ENCODE data around the gene CCDC116. TPM values are rescaled to one million over a fixed set of nuclear protein-coding genes. Genes with fewer than 3 reads are reported as not detected.

Gene CCDC116
- total and polyA plus RNA-seq, 11 donors = 0.18 to 1.3 (median 0.26) TPM; not detected in 4

GRCh38 chr22:21679383-21679782, 46.8 kb downstream of the CCDC116 start:
- ATAC-seq (no peak), DNase-seq (no peak)
- Histone ChIP-seq H3K9me3 (no peaks in the 10 kb centered on the region), H3K27me3 (no peaks in the 10 kb centered on the region), H3K4me3 (no peak overlapping the region), H3K27ac (no peak overlapping the region), H3K36me3 (peaks cover 4 to 55% (median 50%) of the 10 kb centered on the region in 9 donors), H3K4me1 (no peaks in the 10 kb centered on the region)
- intact Hi-C loops (cut with DNase I) = no loop called here
- TF ChIP-seq CTCF (IDR thresholded peaks at IDR 0.05) (no peak), POLR2A (IDR thresholded peaks at IDR 0.05) (no peak)
- WGBS, 4 donors = 88 to 98% (median 92%) methylated on average over 4 of the region's 4 CpGs

- H3K27ac ChIP-seq = no peak overlapping the region
- peaks cover 3 to 55% (median 50%) of the 10 kb centered on the region in 9 donors for H3K36me3 ChIP-seq
- no peaks in the 10 kb centered on the region for H3K4me1 ChIP-seq
- H3K27me3 ChIP-seq = no peaks in the 10 kb centered on the region
- no peaks in the 10 kb centered on the region for H3K9me3 ChIP-seq
- intact Hi-C loops (cut with DNase I) = no loop called here
- ATAC-seq = peak in 1 of 4 donors; percentile 25
- no peak for DNase-seq
- 89 to 97% (median 94%) methylated on average over 13 to 21 of the region's 21 CpGs for WGBS, 4 donors
- no peak overlapping the region for H3K4me3 ChIP-seq
- TF ChIP-seq CTCF (IDR thresholded peaks at IDR 0.05) (no peak), POLR2A (IDR thresholded peaks at IDR 0.05) (no peak)
These were observed 48.4 kb downstream of the CCDC116 start for GRCh38 chr22:21680830-21681565.

GRCh38 chr22:21681566-21682370, 49.2 kb downstream of the CCDC116 start:
- no peak for TF ChIP-seq CTCF (IDR thresholded peaks at IDR 0.05)
- TF ChIP-seq POLR2A (IDR thresholded peaks at IDR 0.05) = no peak
- Histone ChIP-seq H3K4me3 (no peak overlapping the region), H3K27me3 (no peaks in the 10 kb centered on the region), H3K9me3 (no peaks in the 10 kb centered on the region), H3K36me3 (peaks cover 3 to 62% (median 57%) of the 10 kb centered on the region in 9 donors), H3K4me1 (no peaks in the 10 kb centered on the region), H3K27ac (no peak overlapping the region)
- ATAC-seq (no peak), DNase-seq (no peak)
- intact Hi-C loops (cut with DNase I) = no loop called here
- WGBS, 4 donors = 83 to 89% (median 86%) methylated on average over 12 to 24 of the region's 24 CpGs
